T-helper 1 cell treated with Interleukin-12 subunit alpha and Interleukin-12 subunit beta and Interleukin-4 antibody, amounts not matched to agents 30 μg/mL and 1 μg/mL, for 36 hours (primary cell): ENCODE results near the gene TRPV5.

ENCODE experiments used
- H3K27ac Mint-ChIP-seq: one replicate; pipeline ENCODE4 v1.8.0; 2021; ENCODE audit warnings: mild to moderate bottlenecking, mixed read lengths
- H3K27me3 Mint-ChIP-seq: one replicate; pipeline ENCODE4 v1.8.0; 2021; ENCODE audit warnings: low read depth, mixed read lengths
- H3K36me3 Mint-ChIP-seq: one replicate; pipeline ENCODE4 v1.8.0; 2021; ENCODE audit warnings: low read depth, mixed read lengths
- H3K4me1 Mint-ChIP-seq: one replicate; pipeline ENCODE4 v1.8.0; 2021; ENCODE audit warnings: low read depth, mixed read lengths
- H3K4me3 Mint-ChIP-seq: one replicate; pipeline ENCODE4 v1.8.0; 2021; ENCODE audit warnings: mild to moderate bottlenecking, moderate library complexity, mixed read lengths
- H3K9me3 Mint-ChIP-seq: one replicate; pipeline ENCODE4 v1.8.0; 2021; ENCODE audit warnings: mixed read lengths

Gene TRPV5

GRCh38 chr7:142930126-142930730 lies 3.3 kb downstream of the TRPV5 start:
- Mint-ChIP-seq H3K4me3 (no peak overlapping the region), H3K27ac (no peak overlapping the region), H3K36me3 (no peaks in the 10 kb centered on the region), H3K27me3 (peaks cover 6% of the 10 kb centered on the region), H3K9me3 (no peaks in the 10 kb centered on the region), H3K4me1 (no peaks in the 10 kb centered on the region)

GRCh38 chr7:142927949-142928348 lies 5.6 kb downstream of the TRPV5 start:
- H3K9me3 Mint-ChIP-seq = no peaks in the 10 kb centered on the region
- H3K27me3 Mint-ChIP-seq = peaks cover 6% of the 10 kb centered on the region
- H3K27ac Mint-ChIP-seq = no peak overlapping the region
- no peak overlapping the region for H3K4me3 Mint-ChIP-seq
- H3K4me1 Mint-ChIP-seq = no peaks in the 10 kb centered on the region
- no peaks in the 10 kb centered on the region for H3K36me3 Mint-ChIP-seq

- no peak overlapping the region for H3K27ac Mint-ChIP-seq
- H3K27me3 Mint-ChIP-seq = peaks cover 6% of the 10 kb centered on the region
- H3K9me3 Mint-ChIP-seq = no peaks in the 10 kb centered on the region
- H3K4me3 Mint-ChIP-seq = no peak overlapping the region
- no peaks in the 10 kb centered on the region for H3K36me3 Mint-ChIP-seq
- H3K4me1 Mint-ChIP-seq = no peaks in the 10 kb centered on the region
Measured at GRCh38 chr7:142927085-142927745, 6.3 kb downstream of the TRPV5 start.

GRCh38 chr7:142925413-142925812 lies 8.1 kb downstream of the TRPV5 start:
- Mint-ChIP-seq H3K27ac (no peak overlapping the region), H3K36me3 (no peaks in the 10 kb centered on the region), H3K4me1 (no peaks in the 10 kb centered on the region), H3K4me3 (no peak overlapping the region), H3K9me3 (no peaks in the 10 kb centered on the region), H3K27me3 (peaks cover 10% of the 10 kb centered on the region)

- Mint-ChIP-seq H3K36me3 (no peaks in the 10 kb centered on the region), H3K27ac (no peak overlapping the region), H3K4me3 (no peak overlapping the region), H3K4me1 (no peaks in the 10 kb centered on the region), H3K9me3 (no peaks in the 10 kb centered on the region), H3K27me3 (peaks cover 10% of the 10 kb centered on the region)
Measured at GRCh38 chr7:142923391-142923790, 10.2 kb downstream of the TRPV5 start.

GRCh38 chr7:142919656-142920055 lies 13.9 kb downstream of the TRPV5 start:
- Mint-ChIP-seq H3K36me3 (no peaks in the 10 kb centered on the region), H3K27ac (no peak overlapping the region), H3K4me1 (no peaks in the 10 kb centered on the region), H3K4me3 (no peak overlapping the region), H3K27me3 (peaks cover 15% of the 10 kb centered on the region), H3K9me3 (no peaks in the 10 kb centered on the region)

- Mint-ChIP-seq H3K4me3 (no peak overlapping the region), H3K4me1 (no peaks in the 10 kb centered on the region), H3K36me3 (no peaks in the 10 kb centered on the region), H3K27me3 (peaks cover 21% of the 10 kb centered on the region), H3K9me3 (no peaks in the 10 kb centered on the region), H3K27ac (no peak overlapping the region)
Measured at GRCh38 chr7:142918901-142919300, 14.6 kb downstream of the TRPV5 start.

GRCh38 chr7:142917447-142917846 lies 16.1 kb downstream of the TRPV5 start:
- Mint-ChIP-seq H3K4me3 (no peak overlapping the region), H3K27ac (no peak overlapping the region), H3K27me3 (peaks cover 21% of the 10 kb centered on the region), H3K9me3 (no peaks in the 10 kb centered on the region), H3K36me3 (no peaks in the 10 kb centered on the region), H3K4me1 (peaks cover 2% of the 10 kb centered on the region)

- H3K36me3 Mint-ChIP-seq = no peaks in the 10 kb centered on the region
- peaks cover 16% of the 10 kb centered on the region for H3K27me3 Mint-ChIP-seq
Measured at GRCh38 chr7:142916508-142916907, 17.0 kb downstream of the TRPV5 start.

GRCh38 chr7:142915315-142915714 lies 18.2 kb downstream of the TRPV5 start:
- H3K9me3 Mint-ChIP-seq = no peaks in the 10 kb centered on the region
- no peak overlapping the region for H3K4me3 Mint-ChIP-seq
- no peaks in the 10 kb centered on the region for H3K36me3 Mint-ChIP-seq
- peaks cover 2% of the 10 kb centered on the region for H3K4me1 Mint-ChIP-seq
- H3K27me3 Mint-ChIP-seq = peaks cover 16% of the 10 kb centered on the region
- H3K27ac Mint-ChIP-seq = no peak overlapping the region

More at GRCh38 chr7:142916508-142916907, 17.0 kb downstream of the TRPV5 start:
- Mint-ChIP-seq H3K27ac (no peak overlapping the region), H3K4me3 (no peak overlapping the region), H3K9me3 (no peaks in the 10 kb centered on the region), H3K4me1 (peaks cover 2% of the 10 kb centered on the region)

- Mint-ChIP-seq H3K9me3 (no peaks in the 10 kb centered on the region), H3K27ac (no peak overlapping the region), H3K4me3 (no peak overlapping the region), H3K27me3 (peaks cover 16% of the 10 kb centered on the region), H3K36me3 (no peaks in the 10 kb centered on the region), H3K4me1 (peaks cover 2% of the 10 kb centered on the region)
Measured at GRCh38 chr7:142914121-142914520, 19.4 kb downstream of the TRPV5 start.

- Mint-ChIP-seq H3K36me3 (no peaks in the 10 kb centered on the region), H3K27ac (no peak overlapping the region), H3K9me3 (no peaks in the 10 kb centered on the region), H3K27me3 (peaks cover 16% of the 10 kb centered on the region), H3K4me3 (no peak overlapping the region), H3K4me1 (peaks cover 2% of the 10 kb centered on the region)
Measured at GRCh38 chr7:142913566-142913965, 20.0 kb downstream of the TRPV5 start.

- no peaks in the 10 kb centered on the region for H3K36me3 Mint-ChIP-seq
- no peaks in the 10 kb centered on the region for H3K9me3 Mint-ChIP-seq
- H3K27ac Mint-ChIP-seq = no peak overlapping the region
- H3K27me3 Mint-ChIP-seq = peaks cover 13% of the 10 kb centered on the region
- H3K4me3 Mint-ChIP-seq = no peak overlapping the region
- peaks cover 2% of the 10 kb centered on the region for H3K4me1 Mint-ChIP-seq
Measured at GRCh38 chr7:142913051-142913450, 20.5 kb downstream of the TRPV5 start.

GRCh38 chr7:142910481-142910880 lies 23.1 kb downstream of the TRPV5 start:
- Mint-ChIP-seq H3K27me3 (peaks cover 5% of the 10 kb centered on the region), H3K4me3 (no peak overlapping the region), H3K9me3 (no peaks in the 10 kb centered on the region), H3K36me3 (no peaks in the 10 kb centered on the region), H3K4me1 (peaks cover 2% of the 10 kb centered on the region), H3K27ac (no peak overlapping the region)

- no peaks in the 10 kb centered on the region for H3K36me3 Mint-ChIP-seq
- H3K27ac Mint-ChIP-seq = no peak overlapping the region
- peaks cover 2% of the 10 kb centered on the region for H3K4me1 Mint-ChIP-seq
- no peaks in the 10 kb centered on the region for H3K9me3 Mint-ChIP-seq
- H3K4me3 Mint-ChIP-seq = no peak overlapping the region
- peaks cover 5% of the 10 kb centered on the region for H3K27me3 Mint-ChIP-seq
Measured at GRCh38 chr7:142910031-142910433, 23.5 kb downstream of the TRPV5 start.
